Measurements from ENCODE around the gene MARK4.
A peak's percentile ranks its signal among the peaks of the same experiment; 100 is the strongest.

Gene MARK4

DNA sequence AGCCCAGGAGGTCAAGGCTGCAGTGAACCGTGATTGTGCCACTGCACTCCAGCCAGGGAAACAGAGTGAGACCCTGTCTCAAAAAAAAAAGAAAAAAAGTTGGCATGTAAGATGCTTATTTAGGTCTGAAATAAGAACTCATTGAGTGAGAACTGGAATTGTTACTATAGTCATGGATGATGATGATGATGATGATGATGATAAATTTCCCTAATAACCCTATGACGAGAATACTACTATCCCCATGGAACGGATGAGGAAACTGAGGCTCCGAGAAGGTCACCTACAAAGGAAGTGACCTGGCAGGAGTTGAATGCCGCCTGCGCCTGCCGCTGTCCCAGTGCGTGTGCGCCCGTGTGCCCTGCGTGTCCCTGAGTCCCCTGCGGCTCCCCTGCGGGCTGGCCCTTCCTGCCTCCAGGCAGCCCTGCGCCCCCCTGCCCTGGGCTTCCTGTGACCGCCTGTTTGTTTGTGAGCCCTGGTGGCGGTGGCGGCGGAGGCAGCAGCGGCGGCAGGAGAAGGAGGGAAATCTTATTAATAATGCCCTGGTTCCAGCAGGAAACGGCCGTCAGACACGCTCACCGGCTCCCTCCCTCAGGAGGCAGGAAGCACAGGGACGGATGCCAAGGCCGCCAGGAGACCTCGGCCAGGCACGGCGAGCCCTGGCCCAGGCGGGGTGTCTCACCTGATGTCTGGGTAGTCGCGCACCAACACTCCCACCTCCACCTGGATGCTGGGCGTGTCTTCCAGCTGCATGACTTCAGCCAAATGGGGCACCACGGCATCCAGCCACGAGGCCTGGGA is 35.5 kb upstream of the MARK4 start:
- TF ChIP-seq, protein P1, sequence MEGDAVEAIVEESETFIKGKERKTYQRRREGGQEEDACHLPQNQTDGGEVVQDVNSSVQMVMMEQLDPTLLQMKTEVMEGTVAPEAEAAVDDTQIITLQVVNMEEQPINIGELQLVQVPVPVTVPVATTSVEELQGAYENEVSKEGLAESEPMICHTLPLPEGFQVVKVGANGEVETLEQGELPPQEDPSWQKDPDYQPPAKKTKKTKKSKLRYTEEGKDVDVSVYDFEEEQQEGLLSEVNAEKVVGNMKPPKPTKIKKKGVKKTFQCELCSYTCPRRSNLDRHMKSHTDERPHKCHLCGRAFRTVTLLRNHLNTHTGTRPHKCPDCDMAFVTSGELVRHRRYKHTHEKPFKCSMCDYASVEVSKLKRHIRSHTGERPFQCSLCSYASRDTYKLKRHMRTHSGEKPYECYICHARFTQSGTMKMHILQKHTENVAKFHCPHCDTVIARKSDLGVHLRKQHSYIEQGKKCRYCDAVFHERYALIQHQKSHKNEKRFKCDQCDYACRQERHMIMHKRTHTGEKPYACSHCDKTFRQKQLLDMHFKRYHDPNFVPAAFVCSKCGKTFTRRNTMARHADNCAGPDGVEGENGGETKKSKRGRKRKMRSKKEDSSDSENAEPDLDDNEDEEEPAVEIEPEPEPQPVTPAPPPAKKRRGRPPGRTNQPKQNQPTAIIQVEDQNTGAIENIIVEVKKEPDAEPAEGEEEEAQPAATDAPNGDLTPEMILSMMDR (IDR thresholded peaks at IDR 0.05; ENCODE audit: insufficient read depth, low read depth, low read length, missing control alignments), result no peak
- no peak overlapping the region for H3K4me3 ChIP-seq (ENCODE audit: low read length)
- peak; percentile 50 for DNase-seq (ENCODE audit: low read depth)

DNA sequence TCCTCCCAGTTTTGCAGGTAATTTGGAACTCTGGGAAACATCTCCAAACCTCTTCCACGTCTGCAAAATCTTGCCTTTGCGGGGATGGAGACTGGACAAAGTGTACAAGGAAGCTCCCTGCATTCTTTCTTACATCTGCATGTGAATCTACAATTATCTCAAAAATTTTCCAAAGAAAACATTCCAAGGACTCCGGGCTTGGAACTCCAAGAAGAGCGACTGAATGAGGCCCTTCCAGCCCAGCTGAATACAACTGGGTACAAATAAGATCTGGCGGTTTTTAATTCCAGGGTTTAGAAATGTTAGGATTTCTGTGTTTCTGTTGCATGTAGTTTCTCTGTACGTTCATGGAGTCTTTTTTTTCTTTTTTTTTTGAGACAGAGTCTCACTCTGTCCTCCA is 34.4 kb upstream of the MARK4 start:
- TF ChIP-seq, protein P1 (IDR thresholded peaks at IDR 0.05; ENCODE audit: insufficient read depth, low read depth, low read length, missing control alignments), result no peak
- DNase-seq (ENCODE audit: low read depth), result no peak
- H3K4me3 ChIP-seq (ENCODE audit: low read length), result no peak overlapping the region

DNA sequence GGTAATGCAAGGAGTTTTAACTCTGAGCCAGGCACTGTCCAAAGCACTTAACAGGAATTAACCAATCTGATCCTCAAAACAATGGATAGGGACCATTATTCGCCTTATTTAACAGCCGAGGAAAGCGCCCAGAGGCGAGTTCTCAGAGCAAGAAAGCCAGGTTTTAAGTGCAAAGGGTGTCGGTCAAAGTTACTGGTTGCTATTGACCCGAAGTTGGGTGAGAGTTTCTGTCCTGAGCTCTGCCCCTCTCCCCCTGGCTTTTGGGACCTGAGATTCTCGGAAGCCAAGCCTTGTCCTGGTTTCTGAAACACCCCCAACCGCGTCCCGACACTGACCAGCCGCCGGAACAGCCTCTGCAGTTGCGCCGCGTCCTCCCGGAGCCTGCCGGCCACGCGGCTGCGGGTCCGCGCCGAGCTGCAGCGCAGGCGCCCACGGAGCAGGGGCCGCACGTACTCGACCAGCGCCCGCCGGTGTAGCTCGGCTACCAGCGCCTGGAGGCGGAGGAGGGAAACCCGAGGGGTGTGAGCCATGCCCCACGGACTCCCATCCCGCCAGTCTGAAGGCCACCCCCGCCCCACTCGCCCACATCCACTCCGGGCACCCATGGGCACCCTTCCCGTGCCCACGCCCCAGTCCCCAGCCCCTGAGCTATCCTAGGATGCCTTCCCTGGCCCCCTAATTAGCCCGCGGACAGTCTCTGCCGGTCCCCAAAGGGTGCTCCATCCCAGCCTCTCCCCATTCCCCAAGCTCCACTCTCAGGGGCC is 33.7 kb upstream of the MARK4 start:
- TF ChIP-seq, protein P1 (IDR thresholded peaks at IDR 0.05; ENCODE audit: insufficient read depth, low read depth, low read length, missing control alignments), result no peak
- DNase-seq (ENCODE audit: low read depth), result no peak
- H3K4me3 ChIP-seq (ENCODE audit: low read length), result no peak overlapping the region

DNA sequence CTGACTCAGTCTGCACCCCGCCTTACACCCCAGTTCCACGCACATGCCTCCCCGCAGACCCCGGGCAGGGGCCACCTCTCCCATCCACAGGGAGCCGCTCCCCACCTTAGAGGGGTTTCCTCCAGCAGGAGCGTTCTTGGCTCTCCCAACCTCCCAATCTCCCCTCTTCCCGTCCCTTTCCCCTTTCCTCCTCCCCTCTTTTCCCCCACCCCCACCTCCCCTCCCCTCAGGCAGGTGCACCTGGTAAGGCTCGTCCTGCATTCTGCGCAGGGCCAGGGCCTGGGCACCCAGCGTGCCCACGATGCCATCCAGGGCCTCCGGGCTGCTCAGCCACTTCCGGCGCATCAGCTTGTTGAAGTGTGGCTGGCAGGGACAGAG is 33.1 kb upstream of the MARK4 start:
- TF ChIP-seq, protein P1 (IDR thresholded peaks at IDR 0.05; ENCODE audit: insufficient read depth, low read depth, low read length, missing control alignments), result no peak
- DNase-seq (ENCODE audit: low read depth), result no peak
- H3K4me3 ChIP-seq (ENCODE audit: low read length), result no peak overlapping the region

DNA sequence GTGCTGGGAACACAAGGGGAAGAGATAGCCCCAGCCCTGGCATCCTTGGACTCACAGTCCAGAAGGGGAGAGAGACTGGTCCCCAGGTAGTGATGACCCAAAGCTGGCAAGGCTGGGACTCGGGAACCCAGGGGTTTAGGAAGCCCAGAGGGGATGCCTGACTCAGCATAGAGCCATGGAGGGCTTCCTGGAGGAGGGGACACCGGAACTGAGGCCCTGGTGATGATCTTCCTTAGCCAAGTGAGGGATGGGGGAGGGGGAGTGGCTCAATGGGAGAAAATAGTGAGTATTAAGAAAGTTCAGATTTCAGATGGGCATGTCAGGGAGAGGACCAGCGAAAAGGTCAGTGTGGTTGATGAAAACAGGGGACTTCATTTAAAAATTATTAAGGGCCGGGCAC is 32.6 kb upstream of the MARK4 start:
- H3K4me3 ChIP-seq (ENCODE audit: low read length), result no peak overlapping the region
- DNase-seq (ENCODE audit: low read depth), result no peak
- TF ChIP-seq, protein P1 (IDR thresholded peaks at IDR 0.05; ENCODE audit: insufficient read depth, low read depth, low read length, missing control alignments), result no peak

DNA sequence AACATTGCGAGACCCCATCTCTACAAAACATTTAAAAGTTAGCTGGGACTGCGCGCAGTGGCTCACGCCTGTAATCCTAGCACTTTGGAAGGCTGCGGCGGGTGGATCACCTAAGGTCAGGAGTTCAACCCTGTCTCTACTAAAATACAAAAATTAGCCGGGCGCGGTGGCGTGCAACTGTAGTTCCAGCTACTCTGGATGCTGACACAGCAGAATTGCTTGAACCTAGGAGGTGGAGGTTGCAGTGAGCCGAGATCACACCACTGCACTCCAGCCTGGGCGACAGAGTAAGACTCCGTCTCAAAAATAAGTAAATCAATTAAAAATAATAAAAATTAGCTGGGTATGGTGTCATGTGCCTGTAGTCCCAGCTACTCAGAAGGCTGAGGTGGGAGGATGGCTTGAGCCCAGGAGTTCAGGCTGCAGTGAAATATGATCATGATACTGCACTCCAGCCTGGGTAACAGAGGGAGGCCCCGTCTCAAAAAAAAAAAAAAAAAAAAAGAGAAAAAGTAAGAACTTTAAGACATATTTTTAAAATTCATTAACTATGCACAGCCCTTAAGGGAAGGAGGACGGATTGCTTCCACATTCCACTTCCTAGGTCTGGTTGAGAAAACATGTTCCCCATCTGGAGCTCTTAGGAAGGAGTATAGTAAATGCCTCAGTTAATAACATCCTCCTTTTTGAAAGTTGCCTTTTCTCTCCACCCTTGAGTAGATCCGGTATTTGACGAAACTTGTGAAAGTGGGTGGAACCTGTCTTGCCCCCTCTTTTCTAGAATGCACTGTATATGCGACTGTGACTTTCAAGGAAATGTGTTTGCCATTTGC is 31.9 kb upstream of the MARK4 start:
- no peak for DNase-seq (ENCODE audit: low read depth)
- H3K4me3 ChIP-seq (ENCODE audit: low read length), result no peak overlapping the region
- TF ChIP-seq, protein P1 (IDR thresholded peaks at IDR 0.05; ENCODE audit: insufficient read depth, low read depth, low read length, missing control alignments), result no peak
